GM21723 (cell line): ENCODE results near the gene CTSZ.
"Not testable (repeated sequence)": the region's sequence is repeated elsewhere in the genome, so short reads cannot be mapped to it uniquely, and the experiment has no call there.

Experiments used
- ATAC-seq: cut with Tn5 transposase; IDR thresholded peaks from one replicate; pipeline ENCODE4 v1.9.1; 2021; ENCODE audit warnings: mild to moderate bottlenecking, moderate library complexity; ENCODE audit not compliant: unreplicated experiment

The CTSZ gene

GRCh38 chr20:58950603-58951002 is 56.5 kb downstream of the CTSZ start:
- ATAC-seq: no peak

- ATAC-seq: not testable (repeated sequence)
Observed at GRCh38 chr20:58947797-58948388, 59.2 kb downstream of the CTSZ start.

DNA sequence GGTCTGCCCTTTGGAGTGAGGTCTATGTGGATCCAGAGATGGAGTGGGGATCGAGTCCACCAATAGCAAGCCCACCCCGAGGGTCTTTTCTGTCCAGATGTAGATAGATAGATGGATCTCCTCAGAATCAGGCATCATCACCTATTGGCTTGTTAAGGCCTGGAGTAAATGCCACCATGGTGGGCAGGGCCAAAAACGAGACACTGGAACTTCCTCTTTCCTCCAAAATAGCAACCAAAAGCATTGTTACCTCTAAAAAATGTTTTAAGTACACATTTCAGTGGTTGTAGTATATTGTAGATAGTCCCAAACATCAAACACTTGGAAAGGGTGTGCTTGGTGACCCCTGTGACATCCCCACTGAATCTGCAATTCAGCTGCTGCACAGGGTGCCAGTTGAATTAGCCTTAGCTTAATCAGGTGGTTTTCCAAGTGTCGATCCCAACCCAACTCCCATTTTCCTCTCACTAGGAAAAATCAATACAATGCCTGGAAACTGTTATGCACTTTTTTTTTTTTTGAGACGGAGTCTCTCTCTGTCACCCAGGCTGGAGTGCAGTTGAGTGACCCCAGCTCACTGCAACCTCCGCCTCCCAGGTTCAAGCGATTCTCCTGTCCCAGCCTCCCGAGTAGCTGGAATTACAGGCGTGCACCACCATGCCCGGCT is 61.0 kb downstream of the CTSZ start:
- no peak for ATAC-seq
